Progenitor cell of endocrine pancreas (in vitro differentiated cells): ENCODE results near the gene APOBEC3A. TPM values are rescaled to one million over a fixed set of nuclear protein-coding genes. Genes with fewer than 3 reads are reported as not detected.

ENCODE experiments used
- DNase-seq: peaks from one replicate; pipeline ENCODE4 v3.0.0; 2021; ENCODE audit warnings: low spot score; ENCODE audit not compliant: unreplicated experiment
- H3K27ac Mint-ChIP-seq: 2 replicates; pipeline ENCODE4 v1.8.0; 2021; ENCODE audit warnings: mild to moderate bottlenecking, moderate library complexity, mixed read lengths
- H3K27me3 Mint-ChIP-seq: 2 replicates; pipeline ENCODE4 v1.8.0; 2021; ENCODE audit warnings: mixed read lengths
- H3K36me3 Mint-ChIP-seq: 2 replicates; pipeline ENCODE4 v1.8.0; 2022; ENCODE audit warnings: mixed read lengths; ENCODE audit not compliant: insufficient read depth
- H3K4me1 Mint-ChIP-seq: 2 replicates; pipeline ENCODE4 v1.8.0; 2021; ENCODE audit warnings: low read depth, mixed read lengths
- H3K4me3 Mint-ChIP-seq: 2 replicates; pipeline ENCODE4 v1.8.0; 2021; ENCODE audit warnings: low read depth, mild to moderate bottlenecking, moderate library complexity, mixed read lengths
- H3K9me3 Mint-ChIP-seq: 2 replicates; pipeline ENCODE4 v1.8.0; 2021; ENCODE audit warnings: low read depth, mixed read lengths
- total RNA-seq: library from RNA; stranded (reverse); gene quantifications from 2 replicates; pipeline ENCODE4 v1.2.1, GENCODE V29; 2021
- TF ChIP-seq, protein P1 (sequence below): fragments of 200-600 bp; sonication (generic); IDR thresholded peaks from one replicate; pipeline ENCODE4 v1.5.0; 2021; ENCODE audit warnings: antibody characterized with exemption, mild to moderate bottlenecking; ENCODE audit not compliant: unreplicated experiment

Gene APOBEC3A
- total RNA-seq, 1 donor from 2014 or later = not detected

DNA sequence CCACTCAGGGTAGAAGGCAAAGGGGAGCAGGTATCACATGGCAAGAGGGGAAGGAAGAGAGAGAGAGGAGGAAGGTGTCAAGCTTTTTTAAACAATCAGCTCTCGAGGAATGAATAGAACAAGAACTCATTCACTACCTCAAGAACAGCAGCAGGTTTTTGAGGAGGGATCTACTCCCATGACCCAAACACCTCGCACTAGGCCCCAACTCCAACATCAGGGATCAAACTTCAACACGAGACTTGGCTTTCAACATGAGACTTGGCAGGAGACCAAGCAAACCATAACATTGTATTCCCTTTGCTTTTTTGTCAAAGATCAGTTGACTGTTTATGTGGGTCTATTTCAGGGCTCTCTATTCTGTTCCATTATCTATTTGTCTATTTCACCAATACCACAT lies 26.9 kb upstream of the APOBEC3A start:
- Mint-ChIP-seq H3K4me3 (no peak overlapping the region), H3K36me3 (no peaks in the 10 kb centered on the region), H3K9me3 (peaks cover 4% of the 10 kb centered on the region), H3K27me3 (peaks cover 16% of the 10 kb centered on the region), H3K4me1 (peaks cover 5% of the 10 kb centered on the region), H3K27ac (no peak overlapping the region)
- no peak for DNase-seq
- TF ChIP-seq, protein P1, sequence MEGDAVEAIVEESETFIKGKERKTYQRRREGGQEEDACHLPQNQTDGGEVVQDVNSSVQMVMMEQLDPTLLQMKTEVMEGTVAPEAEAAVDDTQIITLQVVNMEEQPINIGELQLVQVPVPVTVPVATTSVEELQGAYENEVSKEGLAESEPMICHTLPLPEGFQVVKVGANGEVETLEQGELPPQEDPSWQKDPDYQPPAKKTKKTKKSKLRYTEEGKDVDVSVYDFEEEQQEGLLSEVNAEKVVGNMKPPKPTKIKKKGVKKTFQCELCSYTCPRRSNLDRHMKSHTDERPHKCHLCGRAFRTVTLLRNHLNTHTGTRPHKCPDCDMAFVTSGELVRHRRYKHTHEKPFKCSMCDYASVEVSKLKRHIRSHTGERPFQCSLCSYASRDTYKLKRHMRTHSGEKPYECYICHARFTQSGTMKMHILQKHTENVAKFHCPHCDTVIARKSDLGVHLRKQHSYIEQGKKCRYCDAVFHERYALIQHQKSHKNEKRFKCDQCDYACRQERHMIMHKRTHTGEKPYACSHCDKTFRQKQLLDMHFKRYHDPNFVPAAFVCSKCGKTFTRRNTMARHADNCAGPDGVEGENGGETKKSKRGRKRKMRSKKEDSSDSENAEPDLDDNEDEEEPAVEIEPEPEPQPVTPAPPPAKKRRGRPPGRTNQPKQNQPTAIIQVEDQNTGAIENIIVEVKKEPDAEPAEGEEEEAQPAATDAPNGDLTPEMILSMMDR = no peak

DNA sequence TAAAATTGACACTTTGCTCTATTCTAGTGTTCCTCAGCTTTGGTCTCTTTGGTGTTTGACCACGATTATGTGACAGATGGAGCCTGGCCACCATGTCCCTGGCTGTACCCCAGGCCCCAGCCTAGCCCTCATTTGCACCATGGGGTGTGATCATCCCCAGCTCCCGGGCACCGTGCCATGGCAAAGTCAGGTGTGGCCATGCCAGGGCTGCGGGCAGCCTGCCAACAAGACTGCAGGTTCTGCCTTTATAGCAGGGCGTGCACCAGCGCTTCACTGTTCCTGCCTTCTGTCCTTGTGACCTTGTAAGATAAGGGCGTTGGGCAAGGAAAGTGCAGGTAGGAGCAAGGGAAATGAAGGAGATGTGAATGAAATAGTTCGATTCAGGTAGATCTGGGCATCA lies 22.4 kb upstream of the APOBEC3A start:
- no peaks in the 10 kb centered on the region for H3K36me3 Mint-ChIP-seq
- H3K9me3 Mint-ChIP-seq = peaks cover 4% of the 10 kb centered on the region
- peak overlapping the region; percentile 22 for H3K27ac Mint-ChIP-seq
- no peak for DNase-seq
- no peaks in the 10 kb centered on the region for H3K4me1 Mint-ChIP-seq
- TF ChIP-seq, protein P1 = no peak
- no peak overlapping the region for H3K4me3 Mint-ChIP-seq
- peaks cover 33% of the 10 kb centered on the region for H3K27me3 Mint-ChIP-seq

GRCh38 chr22:38935616-38936015 lies 21.8 kb upstream of the APOBEC3A start:
- TF ChIP-seq, protein P1 = no peak
- Mint-ChIP-seq H3K4me1 (no peaks in the 10 kb centered on the region), H3K27ac (no peak overlapping the region), H3K9me3 (peaks cover 4% of the 10 kb centered on the region), H3K4me3 (no peak overlapping the region), H3K36me3 (no peaks in the 10 kb centered on the region), H3K27me3 (peaks cover 32% of the 10 kb centered on the region)
- DNase-seq = no peak

DNA sequence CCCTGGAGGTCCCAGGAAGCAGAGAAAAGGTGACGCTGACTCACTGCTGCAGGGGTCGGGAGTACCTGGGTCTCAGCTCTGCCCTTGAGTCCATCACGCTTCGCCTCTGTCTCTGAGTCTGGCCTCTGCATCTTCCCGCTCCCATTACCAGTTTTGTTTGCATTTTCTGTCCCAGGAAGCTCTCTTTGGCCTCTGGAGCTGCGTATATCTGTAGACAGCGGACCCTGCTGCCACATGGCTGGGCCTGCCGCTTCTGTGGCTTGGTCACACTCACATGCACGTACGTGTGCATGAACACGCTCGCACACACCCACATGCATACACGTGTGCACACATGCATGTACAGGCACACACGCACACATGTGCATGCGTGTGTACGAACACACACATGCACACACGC lies 20.8 kb upstream of the APOBEC3A start:
- Mint-ChIP-seq H3K4me1 (no peaks in the 10 kb centered on the region), H3K9me3 (peaks cover 4% of the 10 kb centered on the region), H3K27ac (no peak overlapping the region), H3K27me3 (peaks cover 36% of the 10 kb centered on the region), H3K36me3 (no peaks in the 10 kb centered on the region), H3K4me3 (no peak overlapping the region)
- TF ChIP-seq, protein P1 = no peak
- DNase-seq = no peak

- no peaks in the 10 kb centered on the region for H3K36me3 Mint-ChIP-seq
- DNase-seq = no peak
- no peak overlapping the region for H3K27ac Mint-ChIP-seq
- no peaks in the 10 kb centered on the region for H3K4me1 Mint-ChIP-seq
- TF ChIP-seq, protein P1 = no peak
- peaks cover 41% of the 10 kb centered on the region for H3K27me3 Mint-ChIP-seq
- H3K4me3 Mint-ChIP-seq = no peak overlapping the region
- peaks cover 4% of the 10 kb centered on the region for H3K9me3 Mint-ChIP-seq
Observed at GRCh38 chr22:38937036-38937435, 20.4 kb upstream of the APOBEC3A start.
